Skeletal muscle cell (primary cell): Measurements from ENCODE around the gene STX2.
"Not testable (repeated sequence)": the region's sequence is repeated elsewhere in the genome, so short reads cannot be mapped to it uniquely, and the experiment has no call there.

Experiments
- DNase-seq: peaks from one replicate; pipeline ENCODE4 v3.0.0-alpha.2; 2010; ENCODE audit warnings: low read depth
- H3K4me3 ChIP-seq: 2 replicates; pipeline ENCODE4 v1.5.1; 2011; ENCODE audit warnings: low read depth, mild to moderate bottlenecking, control low read depth, low read length, moderate library complexity

Gene STX2

GRCh38 chr12:130780325-130780724 lies 58.7 kb downstream of the STX2 start:
- H3K4me3 ChIP-seq: no peak overlapping the region
- DNase-seq: no peak

- no peak for DNase-seq
- no peak overlapping the region for H3K4me3 ChIP-seq
Measured at GRCh38 chr12:130778776-130779175, 60.3 kb downstream of the STX2 start.

GRCh38 chr12:130776857-130777339 lies 62.2 kb downstream of the STX2 start:
- H3K4me3 ChIP-seq: no peak overlapping the region
- DNase-seq: peak; percentile 35

- peak; percentile 75 for DNase-seq
- H3K4me3 ChIP-seq: peak overlapping the region; percentile 29
Measured at GRCh38 chr12:130775953-130776856, 62.8 kb downstream of the STX2 start.

- H3K4me3 ChIP-seq: no peak overlapping the region
- no peak for DNase-seq
Measured at GRCh38 chr12:130770413-130771028, 68.5 kb downstream of the STX2 start.

- H3K4me3 ChIP-seq: no peak overlapping the region
- DNase-seq: no peak
Measured at GRCh38 chr12:130768120-130768519, 70.9 kb downstream of the STX2 start.

GRCh38 chr12:130766470-130766869 lies 72.6 kb downstream of the STX2 start:
- H3K4me3 ChIP-seq: no peak overlapping the region
- no peak for DNase-seq

GRCh38 chr12:130765186-130765659 lies 73.8 kb downstream of the STX2 start:
- no peak overlapping the region for H3K4me3 ChIP-seq
- DNase-seq: no peak

- no peak for DNase-seq
- no peak overlapping the region for H3K4me3 ChIP-seq
Measured at GRCh38 chr12:130764475-130765185, 74.4 kb downstream of the STX2 start.

GRCh38 chr12:130764073-130764472 lies 75.0 kb downstream of the STX2 start:
- no peak for DNase-seq
- no peak overlapping the region for H3K4me3 ChIP-seq

- H3K4me3 ChIP-seq: no peak overlapping the region
- DNase-seq: no peak
Measured at GRCh38 chr12:130762319-130762675, 76.8 kb downstream of the STX2 start.

GRCh38 chr12:130761537-130762318 lies 77.3 kb downstream of the STX2 start:
- no peak overlapping the region for H3K4me3 ChIP-seq
- peak; percentile 26 for DNase-seq

- no peak for DNase-seq
- no peak overlapping the region for H3K4me3 ChIP-seq
Measured at GRCh38 chr12:130754234-130754901, 84.7 kb downstream of the STX2 start.

GRCh38 chr12:130752692-130753230 lies 86.3 kb downstream of the STX2 start:
- no peak overlapping the region for H3K4me3 ChIP-seq

GRCh38 chr12:130752037-130752436 lies 87.0 kb downstream of the STX2 start:
- not testable (repeated sequence) for H3K4me3 ChIP-seq, DNase-seq

More at GRCh38 chr12:130752692-130753230, 86.3 kb downstream of the STX2 start:
- no peak for DNase-seq

GRCh38 chr12:130748786-130749185 lies 90.3 kb downstream of the STX2 start:
- H3K4me3 ChIP-seq: no peak overlapping the region
- DNase-seq: no peak

- DNase-seq: peak; percentile 31
- no peak overlapping the region for H3K4me3 ChIP-seq
Measured at GRCh38 chr12:130747867-130748740, 90.9 kb downstream of the STX2 start.

- no peak for DNase-seq
- H3K4me3 ChIP-seq: no peak overlapping the region
Measured at GRCh38 chr12:130746546-130746945, 92.5 kb downstream of the STX2 start.
